T-cell (primary cell): Measurements from ENCODE around the gene PRSS16. TPM values are rescaled to one million over a fixed set of nuclear protein-coding genes. Genes with fewer than 3 reads are reported as not detected.

Experiments used
- ATAC-seq, 4 experiments: fragments of 200-7000 bp in 3 of 4; fragments of 150-1000 bp in 1 of 4; cut with Tn5 transposase; replicated peaks in 1 of 4; 1 replicate in 3 of 4; 2 replicates in 1 of 4; pipeline ENCODE4 v1.10.0; 2021; ENCODE audit warnings: moderate library complexity in 3 of 4, mild to moderate bottlenecking in 2 of 4, moderate number of reproducible peaks in 1 of 4
- CTCF ChIA-PET, 2 donors: fragments of 300-600 bp; sonication (Branson Sonifier 250); formaldehyde crosslinking; loops; one replicate each; lab custom pipeline; 2022; ENCODE audit warnings: antibody characterized with exemption in 2 of 2; lab: Charles Lee
- POLR2A ChIA-PET, 2 donors: fragments of 300-600 bp; sonication (Branson Sonifier 250); formaldehyde crosslinking; loops; one replicate each; lab custom pipeline; 2022; ENCODE audit warnings: antibody characterized with exemption in 2 of 2; lab: Charles Lee
- DNase-seq, 35 experiments: peaks; one replicate each; pipeline versions ENCODE4 v3.0.0 to v3.0.0-alpha.2; 2013 to 2023
- H3K27ac ChIP-seq: one replicate; pipeline ENCODE4 v1.5.1; 2013; ENCODE audit warnings: low read length
- H3K27me3 ChIP-seq, 2 experiments: replicated peaks in 1 of 2; 1 replicate in 1 of 2; 2 replicates in 1 of 2; pipeline versions ENCODE4 v1.6.1 to v1.7.0; 2013; ENCODE audit warnings: low read length in 1 of 2, mixed read lengths in 1 of 2; ENCODE audit not compliant: control insufficient read depth in 2 of 2, insufficient read depth in 2 of 2; ENCODE audit errors: extremely low read depth in 1 of 2
- H3K36me3 ChIP-seq, 2 donors: 1 replicate in 1 of 2; 2 replicates in 1 of 2; pipeline versions ENCODE4 v1.6.1 to v1.7.0; 2013; ENCODE audit warnings: low read length in 1 of 2; ENCODE audit not compliant: control insufficient read depth in 2 of 2, insufficient read depth in 1 of 2; ENCODE audit errors: extremely low read depth in 1 of 2
- H3K4me1 ChIP-seq, 2 experiments: 1 replicate in 1 of 2; 2 replicates in 1 of 2; pipeline versions ENCODE4 v1.6.1 to v1.7.0; 2013; ENCODE audit warnings: low read length in 2 of 2, mixed read lengths in 1 of 2; ENCODE audit not compliant: insufficient read depth in 2 of 2, control insufficient read depth in 1 of 2; ENCODE audit errors: extremely low read depth in 1 of 2
- H3K4me3 ChIP-seq, 2 donors: 1 replicate in 1 of 2; 2 replicates in 1 of 2; pipeline versions ENCODE4 v1.5.1 to v1.7.0; 2013; ENCODE audit warnings: mild to moderate bottlenecking in 2 of 2, low read length in 1 of 2, moderate library complexity in 1 of 2; ENCODE audit not compliant: control insufficient read depth in 1 of 2; ENCODE audit errors: extremely low read depth in 1 of 2
- H3K9me3 ChIP-seq: 2 replicates; pipeline ENCODE4 v1.7.0; 2013
- H3K27ac Mint-ChIP-seq, 2 donors: one replicate each; pipeline ENCODE4 v1.8.0; 2020 to 2021; ENCODE audit warnings: mild to moderate bottlenecking in 2 of 2, mixed read lengths in 2 of 2
- H3K27me3 Mint-ChIP-seq, 2 donors: one replicate each; pipeline ENCODE4 v1.8.0; 2021 to 2022; ENCODE audit warnings: mixed read lengths in 2 of 2
- H3K36me3 Mint-ChIP-seq: one replicate; pipeline ENCODE4 v1.8.0; 2021; ENCODE audit warnings: mixed read lengths
- H3K4me1 Mint-ChIP-seq, 3 donors: one replicate each; pipeline ENCODE4 v1.8.0; 2020 to 2022; ENCODE audit warnings: mixed read lengths in 3 of 3, mild to moderate bottlenecking in 1 of 3
- H3K4me3 Mint-ChIP-seq, 3 donors: one replicate each; pipeline ENCODE4 v1.8.0; 2020 to 2022; ENCODE audit warnings: mild to moderate bottlenecking in 3 of 3, mixed read lengths in 3 of 3, moderate library complexity in 3 of 3
- H3K9me3 Mint-ChIP-seq, 3 donors: one replicate each; pipeline ENCODE4 v1.8.0; 2020 to 2022; ENCODE audit warnings: mixed read lengths in 3 of 3
- WGBS: methylation state at CpG from one replicate; pipeline ENCODE4 v1.1.5; 2013; ENCODE audit warnings: missing lambda C conversion rate; ENCODE audit not compliant: insufficient coverage; 5-methylcytosine and 5-hydroxymethylcytosine counted together
- total RNA-seq, 35 experiments: library from RNA in 6 of 35; stranded (reverse) in 6 of 35; fragments of 120-200 nt in 1 of 35; gene quantifications; one replicate each; pipeline versions ENCODE4 v1.2.1 to v1.2.4 and lab custom pipeline; 2013 to 2026

PRSS16 gene
- total RNA-seq, 5 donors from 2014 or later (not counting 1 experiment from before 2014, with no cell fraction given): 0.43 to 3.2 (median 2.1) TPM

GRCh38 chr6:27224729-27225128 is 22.8 kb upstream of the PRSS16 start:
- H3K27ac ChIP-seq: no peak overlapping the region
- H3K4me3 Mint-ChIP-seq: no peak overlapping the region
- peaks cover 71 to 73% of the 10 kb centered on the region in 2 donors for H3K27me3 Mint-ChIP-seq
- H3K27ac Mint-ChIP-seq: no peak overlapping the region
- H3K9me3 Mint-ChIP-seq: no peaks in the 10 kb centered on the region
- DNase-seq: no peak
- no peaks in the 10 kb centered on the region for H3K9me3 ChIP-seq
- H3K27me3 ChIP-seq: peaks cover 0 to 51% of the 10 kb centered on the region in 2 experiments
- no peaks in the 10 kb centered on the region for H3K36me3 ChIP-seq
- H3K36me3 Mint-ChIP-seq: no peaks in the 10 kb centered on the region
- no peak for ATAC-seq
- H3K4me3 ChIP-seq: no peak overlapping the region
- H3K4me1 ChIP-seq: no peaks in the 10 kb centered on the region
- POLR2A ChIA-PET: no interaction called here
- no peaks in the 10 kb centered on the region for H3K4me1 Mint-ChIP-seq
- CTCF ChIA-PET: no interaction called here
- 17% methylated on average over 1 of the region's 4 CpGs for WGBS

GRCh38 chr6:27228963-27229477 is 18.5 kb upstream of the PRSS16 start:
- Histone ChIP-seq H3K9me3 (no peaks in the 10 kb centered on the region), H3K4me3 (no peak overlapping the region), H3K4me1 (no peaks in the 10 kb centered on the region), H3K27me3 (peaks cover 10 to 51% of the 10 kb centered on the region in 2 experiments), H3K27ac (no peak overlapping the region), H3K36me3 (no peaks in the 10 kb centered on the region)
- no peak overlapping the region for H3K4me3 Mint-ChIP-seq
- ATAC-seq (no peak), DNase-seq (no peak)
- WGBS: no CpG with 5 or more reads among the region's 5 CpGs
- no peak overlapping the region for H3K27ac Mint-ChIP-seq
- H3K9me3 Mint-ChIP-seq: peaks cover 0 to 3% (median 3%) of the 10 kb centered on the region in 3 donors
- ChIA-PET CTCF (no interaction called here), POLR2A (no interaction called here)
- no peaks in the 10 kb centered on the region for H3K36me3 Mint-ChIP-seq
- no peaks in the 10 kb centered on the region for H3K4me1 Mint-ChIP-seq
- peaks cover 69 to 77% of the 10 kb centered on the region in 2 donors for H3K27me3 Mint-ChIP-seq

DNA sequence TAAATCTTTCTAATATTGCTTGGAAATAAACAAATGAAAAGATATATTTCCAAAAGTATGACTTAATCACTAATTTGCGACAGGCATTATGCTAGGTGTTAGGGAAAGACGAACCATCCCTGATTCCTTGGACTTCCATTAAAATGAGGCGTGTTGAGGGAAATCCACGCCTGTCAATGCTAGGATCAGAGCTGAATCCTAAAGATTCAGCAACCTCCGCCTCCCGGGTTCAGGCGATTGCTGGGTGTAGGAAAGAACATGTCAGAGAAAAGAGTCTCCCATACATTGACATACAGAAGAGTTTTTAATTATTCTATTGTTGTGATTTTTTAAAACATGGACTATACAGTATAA is 16.8 kb upstream of the PRSS16 start:
- H3K27me3 Mint-ChIP-seq: peaks cover 66 to 74% of the 10 kb centered on the region in 2 donors
- Histone ChIP-seq H3K27ac (no peak overlapping the region), H3K36me3 (no peaks in the 10 kb centered on the region), H3K9me3 (no peaks in the 10 kb centered on the region), H3K4me1 (peaks cover 0 to 5% of the 10 kb centered on the region in 2 experiments), H3K4me3 (no peak overlapping the region), H3K27me3 (peaks cover 16 to 55% of the 10 kb centered on the region in 2 experiments)
- no peak overlapping the region for H3K4me3 Mint-ChIP-seq
- POLR2A ChIA-PET: no interaction called here
- H3K9me3 Mint-ChIP-seq: peaks cover 0 to 3% (median 3%) of the 10 kb centered on the region in 3 donors
- H3K27ac Mint-ChIP-seq: no peak overlapping the region
- no peak for DNase-seq
- no CpG with 5 or more reads among the region's 7 CpGs for WGBS
- H3K4me1 Mint-ChIP-seq: peaks cover 5 to 6% (median 5%) of the 10 kb centered on the region in 3 donors
- no peak for ATAC-seq
- CTCF ChIA-PET: no interaction called here
- no peaks in the 10 kb centered on the region for H3K36me3 Mint-ChIP-seq

DNA sequence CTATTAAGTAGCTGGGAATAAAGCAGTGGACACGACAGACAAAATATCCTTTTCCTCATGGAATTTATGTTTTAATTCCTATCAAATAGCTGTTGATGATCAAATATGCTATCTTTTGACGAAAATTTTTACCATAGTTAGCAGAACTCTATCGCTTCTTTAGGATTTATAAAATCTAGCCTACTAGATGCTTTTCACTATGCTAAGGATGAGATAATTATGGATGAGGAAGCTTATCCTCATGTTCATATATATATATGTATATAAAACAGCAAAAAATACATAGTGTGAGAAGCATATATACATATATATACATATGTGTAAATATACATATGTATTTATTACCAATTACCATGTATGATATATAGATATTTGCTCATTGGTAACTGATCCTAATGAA is 12.9 kb upstream of the PRSS16 start:
- Histone ChIP-seq H3K9me3 (peaks cover 2% of the 10 kb centered on the region), H3K36me3 (no peaks in the 10 kb centered on the region), H3K27ac (no peak overlapping the region), H3K4me3 (no peak overlapping the region), H3K4me1 (peaks cover 0 to 16% of the 10 kb centered on the region in 2 experiments), H3K27me3 (peaks cover 24 to 66% of the 10 kb centered on the region in 2 experiments)
- Mint-ChIP-seq H3K9me3 (peaks cover 6 to 27% (median 10%) of the 10 kb centered on the region in 3 donors), H3K4me1 (peaks cover 12 to 28% (median 13%) of the 10 kb centered on the region in 3 donors), H3K27ac (no peak overlapping the region), H3K27me3 (peaks cover 70 to 78% of the 10 kb centered on the region in 2 donors), H3K4me3 (peak overlapping the region in 1 of 3 donors; percentile 9), H3K36me3 (peaks cover 6% of the 10 kb centered on the region)
- no CpG with 5 or more reads among the region's 3 CpGs for WGBS
- no peak for ATAC-seq
- no peak for DNase-seq
- CTCF ChIA-PET: no interaction called here
- POLR2A ChIA-PET: no interaction called here

GRCh38 chr6:27237089-27237803 is 10.3 kb upstream of the PRSS16 start:
- H3K27ac ChIP-seq: no peak overlapping the region
- peaks cover 25 to 56% of the 10 kb centered on the region in 2 experiments for H3K27me3 ChIP-seq
- peaks cover 6% of the 10 kb centered on the region for H3K36me3 Mint-ChIP-seq
- ATAC-seq: no peak
- DNase-seq: peak in 3 of 35 experiments; percentile 8 to 34 (median 23)
- peaks cover 6 to 24% (median 10%) of the 10 kb centered on the region in 3 donors for H3K9me3 Mint-ChIP-seq
- H3K4me1 ChIP-seq: peaks cover 0 to 16% of the 10 kb centered on the region in 2 experiments
- no peak overlapping the region for H3K4me3 ChIP-seq
- H3K36me3 ChIP-seq: no peaks in the 10 kb centered on the region
- peaks cover 71 to 76% of the 10 kb centered on the region in 2 donors for H3K27me3 Mint-ChIP-seq
- H3K4me3 Mint-ChIP-seq: peak overlapping the region in 1 of 3 donors; percentile 36
- WGBS: 25% methylated on average over 8 of the region's 20 CpGs
- peaks cover 2% of the 10 kb centered on the region for H3K9me3 ChIP-seq
- peaks cover 12 to 28% (median 13%) of the 10 kb centered on the region in 3 donors for H3K4me1 Mint-ChIP-seq
- POLR2A ChIA-PET: no interaction called here
- peak overlapping the region in 1 of 2 donors; percentile 32 for H3K27ac Mint-ChIP-seq
- CTCF ChIA-PET: interaction anchor here in 1 of 2 donors (0.6 kb wide), 1 partner anchor 75 kb away, joined by 3 read pairs; no protein-coding TSS in a partner anchor

GRCh38 chr6:27238010-27238983 is 9.2 kb upstream of the PRSS16 start:
- peak overlapping the region in 1 of 2 donors; percentile 25 for H3K27ac Mint-ChIP-seq
- Histone ChIP-seq H3K9me3 (peaks cover 2% of the 10 kb centered on the region), H3K4me3 (no peak overlapping the region), H3K27ac (no peak overlapping the region), H3K36me3 (no peaks in the 10 kb centered on the region), H3K27me3 (peaks cover 26 to 56% of the 10 kb centered on the region in 2 experiments), H3K4me1 (peaks cover 0 to 16% of the 10 kb centered on the region in 2 experiments)
- H3K4me3 Mint-ChIP-seq: peak overlapping the region in 1 of 3 donors; percentile 36
- ChIA-PET POLR2A (no interaction called here), CTCF (no interaction called here)
- DNase-seq (no peak), ATAC-seq (no peak)
- 6% methylated on average over 27 of the region's 41 CpGs for WGBS
- H3K27me3 Mint-ChIP-seq: peaks cover 76 to 83% of the 10 kb centered on the region in 2 donors
- H3K36me3 Mint-ChIP-seq: peaks cover 6% of the 10 kb centered on the region
- peaks cover 12 to 28% (median 13%) of the 10 kb centered on the region in 3 donors for H3K4me1 Mint-ChIP-seq
- H3K9me3 Mint-ChIP-seq: peaks cover 6 to 24% (median 7%) of the 10 kb centered on the region in 3 donors
